GM19099 (cell line): ENCODE data around the gene PCDH9.

Experiments used
- POLR2A ChIP-seq: IDR thresholded peaks from 3 replicates; pipeline ENCODE4 v1.6.1; 2011; ENCODE audit warnings: low read depth; ENCODE audit not compliant: insufficient read length; ENCODE audit errors: extremely low read depth

Gene PCDH9

DNA sequence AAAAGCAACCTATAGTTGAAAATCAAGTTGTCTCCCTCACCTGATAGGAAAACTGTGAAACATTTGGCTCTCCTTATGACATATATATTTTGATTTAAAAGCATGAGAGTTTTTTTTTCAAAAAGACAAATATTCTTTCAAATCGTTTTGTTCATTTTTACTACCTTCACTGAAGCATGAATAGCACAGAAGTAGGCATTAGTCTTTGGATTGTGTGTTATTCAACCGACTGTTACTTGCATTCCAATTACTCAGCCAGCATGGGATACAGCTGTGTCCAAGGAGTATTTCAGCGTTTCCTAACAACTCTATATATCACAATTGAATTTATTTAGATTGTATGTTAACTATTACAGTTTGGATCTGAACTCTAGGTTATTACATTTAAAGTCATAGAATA lies 135.2 kb downstream of the PCDH9 start:
- no peak for TF ChIP-seq POLR2A

DNA sequence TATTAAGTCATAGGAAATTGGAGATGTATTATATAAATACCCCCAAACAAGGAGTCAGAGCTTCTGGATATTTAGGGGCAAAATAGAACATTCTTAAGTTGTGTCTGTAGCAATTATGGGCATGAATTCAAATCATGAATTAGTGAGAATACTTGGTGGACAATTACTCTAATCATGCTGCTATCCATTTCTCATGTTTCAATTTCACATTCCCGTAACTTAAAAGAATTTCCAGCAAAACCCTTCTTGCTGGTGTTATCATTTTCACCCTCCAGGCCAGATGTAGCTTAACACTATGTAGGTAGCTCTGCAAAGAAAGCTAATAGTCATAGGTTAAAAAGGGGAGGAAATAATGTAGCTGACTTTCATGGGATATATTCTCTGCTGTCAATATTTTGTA lies 136.1 kb downstream of the PCDH9 start:
- TF ChIP-seq POLR2A: no peak

DNA sequence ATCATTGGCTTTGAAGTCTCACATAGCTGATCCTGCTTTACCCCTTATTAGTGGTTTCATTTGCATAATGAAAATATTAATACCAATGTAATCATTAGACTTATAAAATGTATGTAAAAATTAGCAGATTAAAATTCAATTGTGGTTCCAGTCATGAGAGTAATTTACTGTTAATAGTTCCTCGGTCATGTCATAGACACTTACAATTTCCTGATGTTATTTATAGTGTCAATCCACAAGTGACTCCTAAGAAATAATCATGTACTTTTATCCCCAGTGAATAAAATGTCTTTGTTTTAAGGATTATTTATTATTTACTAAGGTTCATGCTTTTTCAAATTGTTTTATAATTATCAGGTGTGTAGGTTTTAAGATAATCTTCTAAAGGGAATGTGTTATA lies 138.5 kb downstream of the PCDH9 start:
- TF ChIP-seq POLR2A: no peak

DNA sequence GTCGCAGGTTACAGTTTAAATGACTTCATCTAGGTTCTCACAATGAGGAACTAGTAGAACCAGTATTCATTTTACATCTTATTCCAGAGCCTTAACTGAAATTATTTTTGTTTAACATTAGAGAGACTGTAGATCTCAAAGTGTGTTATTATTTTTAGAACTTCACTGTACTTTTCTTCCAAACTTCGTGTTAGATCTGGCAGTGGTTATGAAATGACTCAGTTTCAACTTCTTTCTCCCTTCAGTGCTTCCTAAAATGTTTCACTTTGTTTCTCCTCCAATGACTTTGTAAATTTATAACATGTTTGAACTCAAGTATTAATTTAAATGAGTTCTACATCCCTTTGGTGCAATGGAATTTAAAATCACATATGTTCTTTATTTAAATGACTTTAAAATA lies 139.3 kb downstream of the PCDH9 start:
- TF ChIP-seq POLR2A: no peak

DNA sequence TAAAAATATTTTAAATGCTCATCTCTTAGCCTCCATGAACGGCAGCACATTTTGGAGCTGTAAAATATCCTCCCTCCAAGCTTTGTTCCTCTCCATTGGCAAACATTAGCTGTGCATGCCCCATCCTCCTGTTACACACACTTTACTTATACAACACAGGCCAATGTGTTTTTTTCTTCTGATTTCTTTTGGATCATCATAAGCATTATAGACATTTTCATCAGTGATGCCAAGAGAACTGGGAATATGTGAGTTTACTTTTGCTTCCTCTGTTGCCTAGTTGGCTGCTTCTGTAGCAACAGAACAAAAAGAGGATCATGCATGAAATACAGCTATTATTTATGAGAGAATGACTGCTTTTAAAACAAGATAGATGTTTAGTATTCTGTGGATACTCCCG lies 142.6 kb downstream of the PCDH9 start:
- no peak for TF ChIP-seq POLR2A

DNA sequence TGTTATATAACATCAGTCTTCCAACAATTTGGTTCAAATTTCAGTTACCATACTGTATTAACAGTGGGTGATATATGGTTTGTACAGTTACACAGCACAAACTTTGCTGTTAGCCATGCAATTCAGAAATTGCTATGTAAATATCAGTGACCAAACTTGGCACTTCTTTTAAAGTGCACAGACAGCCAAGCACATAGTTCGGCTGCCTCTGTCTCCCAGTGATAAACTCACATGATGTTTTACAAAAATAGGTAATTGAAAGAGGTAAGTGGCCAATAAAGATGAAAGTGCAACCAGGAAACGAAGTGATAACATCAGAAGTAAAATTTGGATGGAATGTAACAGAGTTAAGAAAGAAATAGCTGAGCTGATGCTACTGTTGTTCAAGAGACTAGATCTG lies 143.9 kb downstream of the PCDH9 start:
- TF ChIP-seq POLR2A: no peak

DNA sequence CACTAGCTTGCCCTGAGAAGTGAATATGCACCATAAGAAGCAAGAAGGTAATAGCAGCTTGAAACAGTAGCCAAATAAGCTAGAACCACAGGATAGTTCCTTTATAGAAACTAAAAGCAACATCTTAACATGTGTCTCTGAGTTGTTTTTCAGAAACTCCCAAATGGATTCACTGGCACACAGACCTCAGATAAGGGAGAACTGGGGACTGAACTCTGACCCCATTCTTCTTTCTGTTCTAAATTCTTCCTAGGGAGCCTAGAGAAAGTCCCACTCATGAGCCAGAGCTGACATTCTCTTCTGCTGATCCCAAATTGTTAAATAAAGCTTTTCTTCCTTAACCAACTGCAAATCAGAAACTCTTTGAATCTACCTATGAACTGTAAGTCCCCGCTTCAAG lies 146.1 kb downstream of the PCDH9 start:
- no peak for TF ChIP-seq POLR2A

DNA sequence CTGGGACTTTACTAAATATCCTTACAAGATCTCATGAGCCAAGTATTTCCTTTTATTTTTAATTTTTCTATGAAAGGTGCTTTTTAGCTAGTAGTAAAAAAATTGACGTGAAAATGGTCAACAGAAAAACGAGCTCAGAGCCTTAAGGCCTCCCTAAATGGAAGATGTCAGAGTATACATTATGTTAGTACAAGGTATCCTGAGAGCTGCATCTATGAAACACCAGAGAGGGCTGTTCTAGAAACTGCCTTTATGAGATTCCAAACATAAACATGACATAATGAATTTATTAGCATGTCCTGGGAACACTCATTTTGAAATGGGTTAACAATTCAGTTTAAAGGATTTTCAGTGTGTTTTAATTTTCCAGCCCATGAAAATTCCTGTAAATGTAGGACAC lies 146.6 kb downstream of the PCDH9 start:
- TF ChIP-seq POLR2A: no peak

DNA sequence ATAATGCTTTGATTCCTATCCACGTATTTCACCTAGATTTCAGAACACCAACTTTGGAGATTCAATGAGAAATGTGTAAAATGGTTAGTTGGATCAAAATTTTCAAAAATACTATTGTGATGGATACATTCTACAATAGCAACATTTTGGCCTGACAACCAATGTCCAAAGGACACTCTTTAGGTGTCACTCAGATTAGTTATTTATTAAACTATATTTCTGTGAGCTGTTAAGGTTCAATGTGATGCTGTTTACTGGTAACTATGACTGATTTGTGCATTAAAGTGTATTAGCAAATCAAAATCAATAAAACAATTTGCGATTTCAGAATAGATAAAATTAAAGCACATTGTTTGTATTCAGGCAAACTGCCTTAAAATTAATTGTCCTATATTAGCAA lies 149.8 kb downstream of the PCDH9 start:
- no peak for TF ChIP-seq POLR2A

DNA sequence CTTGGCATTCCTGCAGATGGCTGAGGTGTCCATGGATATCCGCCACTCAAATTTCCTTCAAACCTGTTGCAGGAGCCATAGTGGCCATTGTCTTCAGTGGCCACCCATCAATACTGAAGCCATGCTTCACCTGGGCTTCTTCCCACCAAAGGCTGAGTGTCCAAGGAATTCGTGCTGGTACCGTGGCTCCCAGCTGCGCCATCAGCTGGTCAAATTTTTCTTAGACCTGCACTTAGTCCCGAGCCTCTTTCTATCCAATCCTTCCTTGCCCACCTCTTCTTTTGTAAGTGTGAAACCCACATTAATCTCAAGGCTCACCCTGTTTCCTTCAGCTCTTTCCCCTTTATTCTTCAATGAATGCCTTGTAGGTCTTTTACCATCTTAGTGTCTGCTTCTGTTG lies 152.1 kb downstream of the PCDH9 start:
- TF ChIP-seq POLR2A: no peak

DNA sequence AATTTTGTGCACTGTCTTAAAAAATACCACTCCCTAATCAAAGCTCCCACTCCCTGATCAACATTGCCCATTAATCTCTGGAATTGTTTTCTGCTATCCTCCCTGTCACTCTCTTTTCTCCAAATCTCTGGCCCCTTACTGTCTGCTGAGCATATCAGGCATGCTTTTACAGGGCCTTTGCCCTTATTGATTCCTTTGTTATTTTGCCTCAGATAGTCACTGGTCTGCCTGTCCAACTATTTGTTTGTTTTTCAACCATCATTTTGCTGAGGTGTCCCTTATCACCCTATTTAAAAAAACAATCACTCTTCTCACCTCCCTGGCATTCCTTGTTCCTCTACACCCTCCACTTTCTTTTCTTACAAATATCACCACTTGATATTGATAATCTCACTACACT lies 153.0 kb downstream of the PCDH9 start:
- TF ChIP-seq POLR2A: no peak

DNA sequence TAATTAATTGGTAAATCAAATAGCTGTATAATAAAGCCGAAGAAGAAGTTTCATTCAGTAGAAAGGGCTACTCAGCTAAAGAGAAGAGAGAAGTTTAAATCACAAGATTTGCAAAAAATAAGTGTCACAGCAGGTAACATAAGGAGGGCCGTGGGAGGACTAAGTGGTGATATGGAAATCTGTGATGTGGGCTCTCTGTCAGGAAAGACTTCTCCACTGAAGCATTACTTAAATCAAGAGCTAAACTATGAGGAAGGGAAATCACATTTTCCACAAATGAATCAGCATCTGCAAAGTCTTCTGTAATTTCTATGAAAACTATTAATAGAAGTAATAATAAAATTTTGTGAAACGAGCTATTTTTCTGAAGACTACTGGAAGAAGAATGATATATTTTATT lies 153.8 kb downstream of the PCDH9 start:
- no peak for TF ChIP-seq POLR2A

DNA sequence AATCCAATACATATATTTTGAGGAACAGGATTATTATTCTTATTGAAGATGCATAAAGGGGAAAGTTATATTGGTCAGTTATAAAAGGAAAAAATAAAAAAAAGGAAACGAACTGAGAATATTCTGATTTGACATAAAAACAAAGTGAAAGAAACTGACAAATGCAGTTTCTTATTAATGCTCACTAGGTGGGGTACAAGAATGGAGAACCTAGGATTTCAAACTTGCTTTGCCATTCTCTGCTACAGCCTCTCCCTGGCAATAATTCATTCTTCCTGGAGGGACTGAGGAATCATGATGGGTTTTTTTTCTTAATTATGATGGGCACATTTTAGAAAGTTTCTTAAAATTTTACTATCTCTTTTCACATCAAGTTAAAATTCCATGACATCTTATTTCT lies 154.9 kb downstream of the PCDH9 start:
- TF ChIP-seq POLR2A: no peak

DNA sequence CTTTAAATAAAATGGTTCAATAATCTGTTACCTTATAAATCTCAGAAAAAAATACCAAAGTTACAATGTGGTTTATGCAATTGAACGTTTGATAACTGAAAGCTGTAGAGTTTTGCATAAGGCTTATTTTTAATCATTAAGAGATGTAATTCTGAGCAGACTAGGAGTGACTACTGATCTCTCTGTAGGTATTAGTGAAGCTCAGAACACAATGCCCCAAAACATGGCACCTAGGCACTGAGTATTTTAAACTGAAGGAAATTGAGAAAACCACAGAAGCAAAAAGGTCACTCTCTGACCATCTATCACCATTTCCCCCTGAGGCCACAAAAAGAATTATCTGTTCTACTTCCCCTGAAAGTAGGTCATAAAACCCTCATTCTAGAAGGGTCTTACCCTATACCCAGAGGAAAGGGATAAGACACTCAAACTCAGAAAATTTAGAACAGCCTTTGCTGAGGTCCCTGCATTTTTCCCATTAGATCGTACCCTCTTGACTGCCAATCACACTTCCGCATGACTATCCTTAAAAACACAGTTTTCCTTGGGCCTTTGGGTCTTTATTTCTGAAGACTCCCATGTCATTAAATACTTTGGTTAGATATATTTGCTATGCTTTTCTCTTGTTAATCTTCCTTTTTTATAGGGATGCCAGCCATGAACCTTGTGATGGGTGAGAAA lies 158.1 kb downstream of the PCDH9 start:
- TF ChIP-seq POLR2A: no peak

DNA sequence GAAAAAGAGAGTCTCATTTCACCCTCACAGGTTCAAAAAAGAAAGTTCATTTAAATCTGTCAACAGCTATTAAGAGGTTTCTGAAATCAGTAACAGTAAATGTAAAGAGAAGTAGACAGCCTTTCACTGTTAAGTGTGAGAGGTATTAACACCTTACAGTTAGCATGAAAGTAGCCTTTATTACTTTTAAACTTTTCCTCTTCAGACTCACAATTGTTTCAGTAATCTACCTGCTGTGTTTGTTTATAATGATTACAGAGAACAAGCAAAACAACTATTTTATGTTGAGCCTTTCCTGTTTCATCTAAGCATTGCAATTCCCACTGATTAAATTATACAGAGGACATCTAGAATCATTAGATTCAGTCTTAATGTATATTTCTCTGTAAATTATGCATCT lies 159.8 kb downstream of the PCDH9 start:
- no peak for TF ChIP-seq POLR2A

DNA sequence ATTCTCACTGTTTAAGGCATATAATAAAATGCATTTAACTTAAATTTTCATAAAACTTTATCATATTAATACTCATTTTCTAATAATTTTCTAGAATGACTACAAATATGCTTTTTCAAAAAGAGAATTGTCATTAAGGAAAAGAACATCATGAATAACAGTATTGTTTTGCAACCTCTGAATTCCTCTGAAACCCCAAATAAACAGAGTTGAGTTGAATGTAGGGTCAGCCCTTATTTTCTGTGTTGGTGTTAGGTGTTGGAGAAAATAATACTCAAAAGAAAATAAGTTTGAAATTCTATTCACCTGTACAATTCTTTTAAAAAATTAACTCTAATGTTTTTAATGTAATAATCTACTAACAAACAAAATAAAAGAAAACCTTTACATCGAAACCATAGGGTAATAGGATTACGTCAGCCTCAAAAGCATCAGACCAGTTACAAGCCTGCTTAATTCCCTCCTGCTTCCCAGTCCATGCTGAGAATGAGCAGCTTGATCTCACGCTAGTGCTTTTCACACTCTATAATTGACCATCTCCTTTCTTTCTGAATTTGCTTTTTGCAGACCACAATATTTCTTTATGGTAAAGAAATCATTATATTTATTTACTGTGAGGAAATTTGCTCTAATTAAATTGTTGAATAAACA lies 160.9 kb downstream of the PCDH9 start:
- no peak for TF ChIP-seq POLR2A

DNA sequence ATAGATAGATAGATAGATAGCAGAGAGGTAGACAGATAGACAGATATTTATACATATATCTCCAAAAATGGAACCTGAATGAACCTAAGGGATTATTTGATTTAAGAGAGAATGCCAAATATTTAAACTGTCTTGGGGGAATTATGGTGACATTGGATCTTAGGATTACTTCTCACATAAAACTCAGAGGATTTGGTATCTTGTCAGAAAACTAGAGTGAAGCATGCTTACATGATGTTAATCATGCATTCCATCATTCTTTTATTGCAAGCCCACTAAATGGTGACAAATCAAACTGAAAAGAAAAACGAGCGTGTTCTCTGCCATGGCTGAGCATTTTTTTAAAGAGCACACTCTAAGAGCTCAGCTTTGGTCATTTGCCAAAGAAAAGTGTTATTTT lies 165.2 kb downstream of the PCDH9 start:
- TF ChIP-seq POLR2A: no peak
